Measurements from ENCODE around the gene SEMA4A. TPM values are rescaled to one million over a fixed set of nuclear protein-coding genes. Genes with fewer than 3 reads are reported as not detected.

Gene SEMA4A
- total RNA-seq, 1 donor from 2014 or later = 11.8 TPM

Other genes starting within 250 kb of the SEMA4A start
- 41.7 TPM for gene RIT1, start 242.2 kb upstream of the SEMA4A start, total RNA-seq (ENCODE audit: insufficient read depth, low replicate concordance)
- gene KHDC4, start 219.2 kb upstream of the SEMA4A start, total RNA-seq (ENCODE audit: insufficient read depth, low replicate concordance) = 40.7 TPM
- 6.3 TPM for gene RXFP4, start 211.9 kb upstream of the SEMA4A start, total RNA-seq (ENCODE audit: insufficient read depth, low replicate concordance)
- gene ARHGEF2, start 175.0 kb upstream of the SEMA4A start, total RNA-seq (ENCODE audit: insufficient read depth, low replicate concordance) = 57.5 TPM
- gene SSR2, start 132.6 kb upstream of the SEMA4A start, total RNA-seq (ENCODE audit: insufficient read depth, low replicate concordance) = 355 TPM
- gene UBQLN4, start 99.8 kb upstream of the SEMA4A start, total RNA-seq (ENCODE audit: insufficient read depth, low replicate concordance) = 5.3 TPM
- 17.6 TPM for gene LAMTOR2, start 98.8 kb upstream of the SEMA4A start, total RNA-seq (ENCODE audit: insufficient read depth, low replicate concordance)
- gene RAB25, start 92.4 kb upstream of the SEMA4A start, total RNA-seq (ENCODE audit: insufficient read depth, low replicate concordance) = 2.2 TPM
- gene MEX3A, start 71.1 kb upstream of the SEMA4A start, total RNA-seq (ENCODE audit: insufficient read depth, low replicate concordance) = 4.6 TPM
- gene LMNA, start 38.9 kb upstream of the SEMA4A start, total RNA-seq (ENCODE audit: insufficient read depth, low replicate concordance) = 422 TPM
- gene SLC25A44, start 40.5 kb downstream of the SEMA4A start, total RNA-seq (ENCODE audit: insufficient read depth, low replicate concordance) = 3.9 TPM
- gene PMF1, start 59.4 kb downstream of the SEMA4A start, total RNA-seq (ENCODE audit: insufficient read depth, low replicate concordance) = 19.3 TPM
- not detected for gene BGLAP, start 88.6 kb downstream of the SEMA4A start, total RNA-seq (ENCODE audit: insufficient read depth, low replicate concordance)
- not detected for gene PAQR6, start 94.5 kb downstream of the SEMA4A start, total RNA-seq (ENCODE audit: insufficient read depth, low replicate concordance)
- 43.3 TPM for gene SMG5, start 129.2 kb downstream of the SEMA4A start, total RNA-seq (ENCODE audit: insufficient read depth, low replicate concordance)
- 3.4 TPM for gene TMEM79, start 130.7 kb downstream of the SEMA4A start, total RNA-seq (ENCODE audit: insufficient read depth, low replicate concordance)
- 20.7 TPM for gene GLMP, start 142.1 kb downstream of the SEMA4A start, total RNA-seq (ENCODE audit: insufficient read depth, low replicate concordance)
- 6.0 TPM for gene VHLL, start 145.7 kb downstream of the SEMA4A start, total RNA-seq (ENCODE audit: insufficient read depth, low replicate concordance)
- gene CCT3, start 184.7 kb downstream of the SEMA4A start, total RNA-seq (ENCODE audit: insufficient read depth, low replicate concordance) = 240 TPM
- not detected for gene TSACC, start 184.9 kb downstream of the SEMA4A start, total RNA-seq (ENCODE audit: insufficient read depth, low replicate concordance)
- not detected for gene RHBG, start 215.6 kb downstream of the SEMA4A start, total RNA-seq (ENCODE audit: insufficient read depth, low replicate concordance)

Data from umbilical cord (tissue), 1 donor.